Stimulated activated CD4-positive, alpha-beta T cell treated with anti-CD3 and anti-CD28 coated beads, Interleukin-2, amount 100 ng/mL, for 24 hours (primary cell): ENCODE data around the gene LAMA3.
A peak's percentile ranks its signal among the peaks of the same experiment; 100 is the strongest.

ENCODE experiments used
- DNase-seq, 2 donors: peaks; one replicate each; pipeline ENCODE4 v3.0.0-alpha.2; 2020

Gene LAMA3

GRCh38 chr18:23918395-23919032, 229.3 kb downstream of the LAMA3 start:
- peak; percentile 86 for DNase-seq

- DNase-seq = no peak
These were observed 230.8 kb downstream of the LAMA3 start for GRCh38 chr18:23920054-23920453.

- no peak for DNase-seq
These were observed 232.5 kb downstream of the LAMA3 start for GRCh38 chr18:23921716-23922285.

- no peak for DNase-seq
These were observed 233.7 kb downstream of the LAMA3 start for GRCh38 chr18:23922939-23923338.

- no peak for DNase-seq
These were observed 235.6 kb downstream of the LAMA3 start for GRCh38 chr18:23924813-23925212.

- no peak for DNase-seq
These were observed 237.3 kb downstream of the LAMA3 start for GRCh38 chr18:23926571-23926970.

- no peak for DNase-seq
These were observed 238.8 kb downstream of the LAMA3 start for GRCh38 chr18:23927821-23928746.

GRCh38 chr18:23929362-23929930, 240.2 kb downstream of the LAMA3 start:
- DNase-seq = no peak

GRCh38 chr18:23930002-23930401, 240.7 kb downstream of the LAMA3 start:
- DNase-seq = no peak

GRCh38 chr18:23932385-23933067, 243.3 kb downstream of the LAMA3 start:
- no peak for DNase-seq

GRCh38 chr18:23933407-23933806, 244.2 kb downstream of the LAMA3 start:
- DNase-seq = no peak

GRCh38 chr18:23934252-23934651, 245.0 kb downstream of the LAMA3 start:
- DNase-seq = no peak

GRCh38 chr18:23934863-23935262, 245.6 kb downstream of the LAMA3 start:
- no peak for DNase-seq

- no peak for DNase-seq
These were observed 246.6 kb downstream of the LAMA3 start for GRCh38 chr18:23935804-23936203.

- no peak for DNase-seq
These were observed 247.2 kb downstream of the LAMA3 start for GRCh38 chr18:23936381-23936958.

GRCh38 chr18:23938043-23938756, 248.9 kb downstream of the LAMA3 start:
- DNase-seq = no peak

GRCh38 chr18:23938901-23939341, 249.7 kb downstream of the LAMA3 start:
- DNase-seq = no peak

GRCh38 chr18:23939366-23939765, 250.1 kb downstream of the LAMA3 start:
- DNase-seq = no peak

- no peak for DNase-seq
These were observed 250.6 kb downstream of the LAMA3 start for GRCh38 chr18:23939896-23940295.

GRCh38 chr18:23941791-23942190, 252.5 kb downstream of the LAMA3 start:
- DNase-seq = no peak

GRCh38 chr18:23943104-23943503, 253.9 kb downstream of the LAMA3 start:
- DNase-seq = peak; percentile 43 to 52
